Measurements from ENCODE around the gene EMSY. TPM values are rescaled to one million over a fixed set of nuclear protein-coding genes. Genes with fewer than 3 reads are reported as not detected.

The EMSY gene
- polyA plus RNA-seq, 1 of the 3 experiments (the other 2 are of a cell fraction), result 11.1 TPM

DNA sequence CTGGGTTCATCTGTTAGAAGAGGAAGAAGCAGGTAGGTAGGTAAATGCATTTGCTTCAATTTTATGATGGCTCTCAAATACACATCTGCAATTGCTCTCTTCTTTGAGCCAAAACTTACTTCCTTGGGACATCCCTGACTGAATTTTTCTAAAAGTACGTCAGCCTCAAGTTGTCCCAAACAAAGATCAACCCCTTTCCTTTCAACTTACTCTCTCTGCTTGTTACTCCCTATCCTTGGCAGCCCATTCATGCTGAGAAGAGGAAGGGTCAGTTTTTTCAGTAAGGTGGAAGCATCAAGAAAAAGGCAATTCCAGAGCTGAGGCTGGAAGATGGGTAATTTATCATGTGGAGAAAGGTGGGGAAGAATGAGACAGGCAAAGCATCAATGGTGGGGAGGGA, 114.5 kb downstream of the EMSY start:
- ChIA-PET POLR2A (no interaction called here), CTCF (no interaction called here)
- Histone ChIP-seq H3K9me3 (no peaks in the 10 kb centered on the region), H3K9ac (no peak overlapping the region), H2AFZ (ENCODE audit: low read depth) (no peak overlapping the region), H4K20me1 (ENCODE audit: insufficient read depth) (no peaks in the 10 kb centered on the region), H3K27ac (ENCODE audit: low read depth in 2 of 2, low read length in 1 of 2) (no peak overlapping the region), H3K4me3 (ENCODE audit: low read depth in 2 of 2, low read length in 1 of 2) (no peak overlapping the region), H3K79me2 (ENCODE audit: insufficient read depth) (no peaks in the 10 kb centered on the region), H3K36me3 (replicated peaks in 1 of 2; ENCODE audit: control insufficient read depth in 1 of 2, insufficient read depth in 2 of 2, low read length in 1 of 2) (no peaks in the 10 kb centered on the region), H3K4me1 (ENCODE audit: control insufficient read depth in 1 of 2, insufficient read depth in 2 of 2, low read depth in 1 of 2, low read length in 1 of 2) (peaks cover 0 to 6% of the 10 kb centered on the region in 2 experiments; a peak in 2 of 4 replicates), H3K27me3 (ENCODE audit: insufficient read depth) (no peaks in the 10 kb centered on the region), H3F3A (replicated peaks; ENCODE audit: insufficient read depth) (no peaks in the 10 kb centered on the region), H3K4me2 (no peak overlapping the region), H3K9me2 (no peaks in the 10 kb centered on the region)
- 91% methylated on average over 1 of the region's 1 CpG for WGBS (ENCODE audit: low lambda C conversion rate)
- TF ChIP-seq POLR2AphosphoS5 (IDR thresholded peaks at IDR 0.05; ENCODE audit: low read depth, low read length) (no peak), JUND (IDR thresholded peaks at IDR 0.05) (no peak), GATA2 (CRISPR knock-in tag; IDR thresholded peaks at IDR 0.05) (no peak), CHD2 (IDR thresholded peaks at IDR 0.05; ENCODE audit: low read length, partially characterized antibody) (no peak), TCF12 (IDR thresholded peaks at IDR 0.05) (no peak), YY1 (IDR thresholded peaks at IDR 0.05; ENCODE audit: low read depth) (no peak), FOXM1 (IDR thresholded peaks at IDR 0.05; ENCODE audit: low read depth) (no peak), EP300 (IDR thresholded peaks at IDR 0.05; ENCODE audit: borderline replicate concordance in 1 of 2, low read depth in 1 of 2, low read length in 1 of 2) (no peak)
- TF ChIP-seq, protein P1, sequence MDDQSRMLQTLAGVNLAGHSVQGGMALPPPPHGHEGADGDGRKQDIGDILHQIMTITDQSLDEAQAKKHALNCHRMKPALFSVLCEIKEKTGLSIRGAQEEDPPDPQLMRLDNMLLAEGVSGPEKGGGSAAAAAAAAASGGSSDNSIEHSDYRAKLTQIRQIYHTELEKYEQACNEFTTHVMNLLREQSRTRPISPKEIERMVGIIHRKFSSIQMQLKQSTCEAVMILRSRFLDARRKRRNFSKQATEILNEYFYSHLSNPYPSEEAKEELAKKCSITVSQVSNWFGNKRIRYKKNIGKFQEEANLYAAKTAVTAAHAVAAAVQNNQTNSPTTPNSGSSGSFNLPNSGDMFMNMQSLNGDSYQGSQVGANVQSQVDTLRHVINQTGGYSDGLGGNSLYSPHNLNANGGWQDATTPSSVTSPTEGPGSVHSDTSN (IDR thresholded peaks at IDR 0.05), result no peak
- TF ChIP-seq, protein P2, sequence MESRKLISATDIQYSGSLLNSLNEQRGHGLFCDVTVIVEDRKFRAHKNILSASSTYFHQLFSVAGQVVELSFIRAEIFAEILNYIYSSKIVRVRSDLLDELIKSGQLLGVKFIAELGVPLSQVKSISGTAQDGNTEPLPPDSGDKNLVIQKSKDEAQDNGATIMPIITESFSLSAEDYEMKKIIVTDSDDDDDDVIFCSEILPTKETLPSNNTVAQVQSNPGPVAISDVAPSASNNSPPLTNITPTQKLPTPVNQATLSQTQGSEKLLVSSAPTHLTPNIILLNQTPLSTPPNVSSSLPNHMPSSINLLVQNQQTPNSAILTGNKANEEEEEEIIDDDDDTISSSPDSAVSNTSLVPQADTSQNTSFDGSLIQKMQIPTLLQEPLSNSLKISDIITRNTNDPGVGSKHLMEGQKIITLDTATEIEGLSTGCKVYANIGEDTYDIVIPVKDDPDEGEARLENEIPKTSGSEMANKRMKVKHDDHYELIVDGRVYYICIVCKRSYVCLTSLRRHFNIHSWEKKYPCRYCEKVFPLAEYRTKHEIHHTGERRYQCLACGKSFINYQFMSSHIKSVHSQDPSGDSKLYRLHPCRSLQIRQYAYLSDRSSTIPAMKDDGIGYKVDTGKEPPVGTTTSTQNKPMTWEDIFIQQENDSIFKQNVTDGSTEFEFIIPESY (IDR thresholded peaks at IDR 0.05; ENCODE audit: borderline replicate concordance, low read depth), result no peak
- TF ChIP-seq, protein P3, sequence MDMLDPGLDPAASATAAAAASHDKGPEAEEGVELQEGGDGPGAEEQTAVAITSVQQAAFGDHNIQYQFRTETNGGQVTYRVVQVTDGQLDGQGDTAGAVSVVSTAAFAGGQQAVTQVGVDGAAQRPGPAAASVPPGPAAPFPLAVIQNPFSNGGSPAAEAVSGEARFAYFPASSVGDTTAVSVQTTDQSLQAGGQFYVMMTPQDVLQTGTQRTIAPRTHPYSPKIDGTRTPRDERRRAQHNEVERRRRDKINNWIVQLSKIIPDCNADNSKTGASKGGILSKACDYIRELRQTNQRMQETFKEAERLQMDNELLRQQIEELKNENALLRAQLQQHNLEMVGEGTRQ (IDR thresholded peaks at IDR 0.05; ENCODE audit: borderline replicate concordance, low read depth, low read length), result no peak
- DNase-seq, result no peak

DNA sequence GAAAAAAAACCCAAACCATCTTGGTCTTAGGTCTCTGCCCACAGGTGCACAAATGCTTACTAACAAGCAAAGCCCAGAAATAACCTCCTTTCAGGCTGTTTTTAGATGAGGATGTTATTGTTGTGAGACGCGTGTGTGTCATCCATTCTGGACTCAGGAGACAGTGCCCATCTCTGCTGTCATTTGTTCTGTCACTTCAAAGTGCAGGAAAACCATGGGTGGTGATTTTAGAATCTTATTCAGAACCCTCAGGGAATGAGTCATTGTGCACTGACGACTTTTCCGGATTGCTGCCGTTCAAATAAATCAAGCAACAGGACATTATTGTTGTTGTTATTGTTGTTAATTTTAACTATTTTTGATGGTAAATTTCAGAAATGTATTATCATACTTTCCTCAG, 115.4 kb downstream of the EMSY start:
- H3K27me3 ChIP-seq (ENCODE audit: insufficient read depth), result no peaks in the 10 kb centered on the region
- H3K36me3 ChIP-seq (replicated peaks in 1 of 2; ENCODE audit: control insufficient read depth in 1 of 2, insufficient read depth in 2 of 2, low read length in 1 of 2), result no peaks in the 10 kb centered on the region
- CTCF ChIA-PET, result no interaction called here
- no peak overlapping the region for H2AFZ ChIP-seq (ENCODE audit: low read depth)
- no peaks in the 10 kb centered on the region for H3F3A ChIP-seq (replicated peaks; ENCODE audit: insufficient read depth)
- peaks cover 0 to 6% of the 10 kb centered on the region in 2 experiments; a peak in 2 of 4 replicates for H3K4me1 ChIP-seq (ENCODE audit: control insufficient read depth in 1 of 2, insufficient read depth in 2 of 2, low read depth in 1 of 2, low read length in 1 of 2)
- no peaks in the 10 kb centered on the region for H4K20me1 ChIP-seq (ENCODE audit: insufficient read depth)
- no peak overlapping the region for H3K4me3 ChIP-seq (ENCODE audit: low read depth in 2 of 2, low read length in 1 of 2)
- no peak overlapping the region for H3K4me2 ChIP-seq
- H3K79me2 ChIP-seq (ENCODE audit: insufficient read depth), result no peaks in the 10 kb centered on the region
- no peaks in the 10 kb centered on the region for H3K9me3 ChIP-seq
- POLR2A ChIA-PET, result no interaction called here
- H3K9me2 ChIP-seq, result no peaks in the 10 kb centered on the region
- 74% methylated on average over 5 of the region's 5 CpGs for WGBS (ENCODE audit: low lambda C conversion rate)
- DNase-seq, result no peak
- H3K9ac ChIP-seq, result no peak overlapping the region
- no peak for TF ChIP-seq FOSL2 (IDR thresholded peaks at IDR 0.05; ENCODE audit: borderline replicate concordance, low read depth)
- TF ChIP-seq TCF12 (IDR thresholded peaks at IDR 0.05), result no peak
- no peak overlapping the region for H3K27ac ChIP-seq (ENCODE audit: low read depth in 2 of 2, low read length in 1 of 2)

All from SK-N-SH (cell line).